ENCODE measurements around the gene PC. TPM values are rescaled to one million over a fixed set of nuclear protein-coding genes. Genes with fewer than 3 reads are reported as not detected.

The PC gene
- total RNA-seq, 1 donor from 2014 or later, result 47.4 TPM

GRCh38 chr11:66880496-66881450 lies 77.4 kb downstream of the PC start:
- H3K4me1 Mint-ChIP-seq (ENCODE audit: low read depth, unreplicated experiment), result peaks cover 32% of the 10 kb centered on the region

GRCh38 chr11:66879999-66880398 lies 78.2 kb downstream of the PC start:
- Mint-ChIP-seq H3K27me3 (ENCODE audit: unreplicated experiment) (peaks cover 12% of the 10 kb centered on the region), H3K4me3 (ENCODE audit: unreplicated experiment) (no peak overlapping the region), H3K9me3 (ENCODE audit: unreplicated experiment) (peaks cover 3% of the 10 kb centered on the region), H3K36me3 (ENCODE audit: unreplicated experiment) (no peaks in the 10 kb centered on the region), H3K27ac (ENCODE audit: unreplicated experiment) (no peak overlapping the region), H3K4me1 (ENCODE audit: low read depth, unreplicated experiment) (peaks cover 35% of the 10 kb centered on the region)
- TF ChIP-seq CTCF (IDR thresholded peaks at IDR 0.05; ENCODE audit: partially characterized antibody, unreplicated experiment), result no peak
- no peak for DNase-seq

More at GRCh38 chr11:66880496-66881450, 77.4 kb downstream of the PC start:
- no peak for TF ChIP-seq CTCF (IDR thresholded peaks at IDR 0.05; ENCODE audit: partially characterized antibody, unreplicated experiment)
- H3K27me3 Mint-ChIP-seq (ENCODE audit: unreplicated experiment), result peaks cover 12% of the 10 kb centered on the region
- peaks cover 3% of the 10 kb centered on the region for H3K9me3 Mint-ChIP-seq (ENCODE audit: unreplicated experiment)
- peak; percentile 26 for DNase-seq
- H3K27ac Mint-ChIP-seq (ENCODE audit: unreplicated experiment), result peak overlapping the region; percentile 52
- H3K36me3 Mint-ChIP-seq (ENCODE audit: unreplicated experiment), result no peaks in the 10 kb centered on the region
- peak overlapping the region; percentile 74 for H3K4me3 Mint-ChIP-seq (ENCODE audit: unreplicated experiment)

- Mint-ChIP-seq H3K27me3 (ENCODE audit: unreplicated experiment) (peaks cover 12% of the 10 kb centered on the region), H3K4me1 (ENCODE audit: low read depth, unreplicated experiment) (peaks cover 38% of the 10 kb centered on the region), H3K4me3 (ENCODE audit: unreplicated experiment) (peak overlapping the region; percentile 55), H3K9me3 (ENCODE audit: unreplicated experiment) (peaks cover 4% of the 10 kb centered on the region), H3K27ac (ENCODE audit: unreplicated experiment) (no peak overlapping the region), H3K36me3 (ENCODE audit: unreplicated experiment) (no peaks in the 10 kb centered on the region)
- no peak for TF ChIP-seq CTCF (IDR thresholded peaks at IDR 0.05; ENCODE audit: partially characterized antibody, unreplicated experiment)
- peak; percentile 43 for DNase-seq
These were observed 78.6 kb downstream of the PC start for GRCh38 chr11:66879583-66879982.

- TF ChIP-seq CTCF (IDR thresholded peaks at IDR 0.05; ENCODE audit: partially characterized antibody, unreplicated experiment), result no peak
- Mint-ChIP-seq H3K4me1 (ENCODE audit: low read depth, unreplicated experiment) (peaks cover 37% of the 10 kb centered on the region), H3K4me3 (ENCODE audit: unreplicated experiment) (no peak overlapping the region)
These were observed 79.2 kb downstream of the PC start for GRCh38 chr11:66879000-66879399.

GRCh38 chr11:66878474-66878873 lies 79.7 kb downstream of the PC start:
- TF ChIP-seq CTCF (IDR thresholded peaks at IDR 0.05; ENCODE audit: partially characterized antibody, unreplicated experiment), result no peak
- no peak for DNase-seq
- peaks cover 37% of the 10 kb centered on the region for H3K4me1 Mint-ChIP-seq (ENCODE audit: low read depth, unreplicated experiment)
- peaks cover 14% of the 10 kb centered on the region for H3K27me3 Mint-ChIP-seq (ENCODE audit: unreplicated experiment)
- no peak overlapping the region for H3K27ac Mint-ChIP-seq (ENCODE audit: unreplicated experiment)
- no peaks in the 10 kb centered on the region for H3K36me3 Mint-ChIP-seq (ENCODE audit: unreplicated experiment)
- H3K4me3 Mint-ChIP-seq (ENCODE audit: unreplicated experiment), result no peak overlapping the region
- H3K9me3 Mint-ChIP-seq (ENCODE audit: unreplicated experiment), result peaks cover 5% of the 10 kb centered on the region

More at GRCh38 chr11:66879000-66879399, 79.2 kb downstream of the PC start:
- H3K36me3 Mint-ChIP-seq (ENCODE audit: unreplicated experiment), result no peaks in the 10 kb centered on the region
- no peak for DNase-seq
- H3K27me3 Mint-ChIP-seq (ENCODE audit: unreplicated experiment), result peaks cover 15% of the 10 kb centered on the region
- peaks cover 6% of the 10 kb centered on the region for H3K9me3 Mint-ChIP-seq (ENCODE audit: unreplicated experiment)
- no peak overlapping the region for H3K27ac Mint-ChIP-seq (ENCODE audit: unreplicated experiment)

Data from glutamatergic neuron (in vitro differentiated cells).